NCI-H345 treated with DMSO at 0.1 percent for 48 hours (cell line): ENCODE data around the gene ZDHHC7.

Experiments
- DNase-seq: peaks from one replicate; lab custom pipeline; 2025; ENCODE audit not compliant: unreplicated experiment; lab: John Stamatoyannopoulos, UW

The ZDHHC7 gene

DNA sequence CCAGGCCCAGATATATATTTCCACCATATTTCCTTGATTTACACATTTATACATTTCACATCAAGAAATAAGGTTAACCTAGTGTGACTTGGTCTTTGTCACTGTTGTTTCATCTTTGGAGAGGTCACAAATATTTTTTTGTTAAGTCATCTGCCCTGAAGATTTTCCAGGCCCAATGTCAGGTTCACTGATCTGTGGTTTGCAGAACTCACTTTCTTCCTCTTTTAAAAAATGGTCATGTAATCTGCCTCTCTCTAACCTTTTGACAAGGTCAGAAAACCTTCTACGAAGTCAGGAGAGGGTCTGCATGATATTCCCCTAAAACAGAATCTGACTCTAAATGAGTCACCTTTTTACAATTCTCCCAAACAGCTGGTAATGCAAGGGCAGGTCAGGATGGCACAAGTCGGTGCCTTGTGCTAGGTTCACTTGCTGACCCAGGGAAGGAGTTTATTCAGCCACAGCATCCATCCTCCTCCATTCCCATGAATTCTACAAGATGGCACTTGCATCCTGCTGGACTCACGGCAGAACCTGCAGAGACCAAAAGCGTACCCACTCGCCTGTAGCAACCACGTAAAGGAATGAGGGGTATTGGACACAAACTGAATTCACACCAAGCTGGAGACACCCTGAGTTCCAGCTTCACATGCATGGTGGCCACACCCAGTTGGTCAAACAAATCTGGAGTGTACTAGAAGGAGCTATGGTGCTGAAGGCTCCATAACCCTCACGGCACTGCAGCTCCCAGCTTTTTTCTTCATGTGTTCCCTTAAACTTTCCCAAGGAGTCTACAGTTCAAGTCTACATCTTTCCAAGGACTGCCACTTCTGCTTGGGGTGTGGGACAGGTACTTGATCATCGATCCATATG is 14.7 kb upstream of the ZDHHC7 start:
- DNase-seq = no peak

- DNase-seq = no peak
Observed at GRCh38 chr16:85019659-85020245, 8.4 kb upstream of the ZDHHC7 start.

DNA sequence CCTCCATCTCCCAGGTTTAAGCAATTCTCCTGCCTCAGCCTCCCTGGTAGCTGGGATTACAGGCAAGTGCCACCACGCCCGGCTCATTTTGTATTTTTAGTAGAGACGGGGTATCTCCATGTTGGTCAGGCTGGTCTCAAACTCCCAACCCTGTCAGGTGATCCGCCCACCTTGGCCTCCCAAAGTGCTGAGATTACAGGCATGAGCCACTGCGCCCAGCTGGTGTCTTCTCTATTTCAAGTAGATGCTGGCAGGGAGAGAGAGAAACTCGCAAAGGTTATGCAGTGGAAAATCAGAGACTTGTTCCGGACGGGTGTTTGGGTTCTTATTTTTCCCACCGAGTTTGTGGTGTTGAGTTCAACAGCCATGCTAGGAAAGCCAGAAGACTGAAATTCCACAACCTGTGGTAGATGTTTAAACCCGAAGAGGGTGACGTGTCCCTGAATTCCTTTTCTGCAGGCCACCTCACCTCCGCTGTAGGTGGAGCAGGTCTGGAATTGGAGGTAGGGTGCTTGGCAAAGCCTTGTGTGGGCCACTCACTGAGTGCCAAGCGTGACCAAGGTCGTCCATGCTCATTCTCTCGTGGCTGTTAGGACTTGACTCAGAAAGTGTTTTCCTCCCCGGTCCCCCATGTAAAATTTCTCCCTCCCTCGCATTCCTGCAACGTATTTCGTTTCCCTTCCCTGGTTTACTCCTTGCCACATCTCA is 7.3 kb upstream of the ZDHHC7 start:
- DNase-seq = no peak

- no peak for DNase-seq
Observed at GRCh38 chr16:85017633-85018032, 6.3 kb upstream of the ZDHHC7 start.

DNA sequence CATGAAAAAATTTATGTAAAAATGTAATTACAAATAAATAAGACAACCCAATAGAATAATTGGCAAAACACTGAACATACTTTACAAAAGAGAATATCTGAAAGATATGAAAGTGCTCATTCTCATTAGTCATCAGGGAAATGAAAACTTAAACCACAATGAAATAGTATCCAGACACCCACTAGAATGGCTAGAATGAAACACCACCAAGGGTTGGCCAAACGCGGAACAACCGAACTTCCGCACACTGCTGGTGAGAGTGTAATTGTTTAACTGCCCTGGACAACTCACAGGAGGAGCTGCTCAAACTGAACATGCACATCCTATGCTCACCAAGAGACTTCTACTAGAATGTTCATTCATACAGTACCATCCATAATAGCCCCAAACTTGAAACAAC is 5.8 kb upstream of the ZDHHC7 start:
- DNase-seq = no peak

DNA sequence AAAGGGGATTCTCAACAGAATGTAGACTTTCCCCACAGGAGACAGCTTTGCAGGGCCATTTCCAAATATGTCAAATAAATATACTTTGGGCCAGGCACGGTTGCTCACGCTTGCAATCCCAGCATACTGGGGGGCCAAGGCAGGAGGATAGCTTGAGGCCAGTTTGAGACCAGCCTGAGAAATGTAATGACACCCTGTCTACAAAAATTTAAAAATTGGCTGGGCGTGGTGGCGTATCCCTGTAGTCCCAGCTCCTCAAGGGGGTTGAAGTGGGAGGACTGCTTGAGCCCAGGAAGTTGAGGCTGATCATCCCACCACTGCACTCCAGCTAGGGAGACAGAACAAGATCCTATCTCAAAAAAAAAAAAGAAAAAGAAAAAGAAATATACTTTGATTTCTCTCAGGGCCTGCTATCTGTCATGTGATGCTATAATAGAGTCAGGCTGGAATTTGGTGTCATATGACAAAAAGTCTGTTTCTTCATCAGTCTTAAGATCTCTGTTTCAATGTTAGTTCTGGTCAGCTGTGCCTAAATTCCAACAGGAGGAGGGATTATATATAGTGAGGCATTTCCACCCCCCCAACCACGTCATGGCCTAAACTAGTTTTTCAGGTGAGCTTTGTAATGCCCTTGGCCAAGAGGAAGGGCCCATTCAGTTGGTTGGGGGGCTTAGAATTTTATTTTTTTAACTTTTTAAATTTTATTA is 4.3 kb upstream of the ZDHHC7 start:
- DNase-seq = no peak

DNA sequence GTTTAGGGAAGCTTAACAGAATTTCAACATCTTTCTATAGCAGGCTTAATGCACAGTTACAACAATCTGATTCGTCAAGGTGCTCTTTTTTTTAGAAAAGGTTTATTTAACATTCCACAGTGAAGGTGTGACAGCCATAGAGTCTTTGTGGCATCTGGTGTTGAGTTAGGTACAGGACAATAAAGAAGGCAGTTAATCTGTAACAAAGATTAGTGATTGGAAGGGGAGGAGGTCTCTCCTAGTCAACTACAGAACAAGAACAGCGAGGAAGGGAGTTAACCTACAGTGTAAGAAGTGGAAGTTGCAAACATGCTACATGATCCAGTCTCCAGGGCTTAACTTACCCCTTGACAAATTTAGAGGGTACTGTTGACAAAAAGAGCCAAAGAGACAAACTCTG is 3.0 kb upstream of the ZDHHC7 start:
- DNase-seq = no peak

- no peak for DNase-seq
Observed at GRCh38 chr16:85011846-85012284, 530 bp upstream of the ZDHHC7 start.

- no peak for DNase-seq
Observed at GRCh38 chr16:85010446-85010930, 847 bp downstream of the ZDHHC7 start.

DNA sequence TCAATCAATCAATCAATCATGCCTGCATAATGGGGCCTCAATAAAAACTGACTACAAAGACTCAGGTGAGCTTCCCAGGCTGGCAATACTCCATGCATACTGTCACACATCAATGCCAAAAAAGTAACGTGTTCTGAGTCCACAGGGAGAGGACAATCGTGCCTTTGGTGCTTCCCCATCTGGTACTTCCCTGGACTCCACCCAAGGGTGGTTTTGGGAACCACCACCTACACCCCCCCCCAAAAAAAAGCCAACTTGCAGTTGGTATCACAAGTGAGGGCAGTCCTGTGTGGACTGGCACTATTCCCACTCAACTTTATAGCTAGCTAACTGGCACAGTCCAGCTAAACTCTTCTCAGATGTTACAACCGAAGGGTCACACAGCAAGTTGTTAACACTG is 3.1 kb downstream of the ZDHHC7 start:
- DNase-seq = no peak

GRCh38 chr16:85007496-85008214 is 3.7 kb downstream of the ZDHHC7 start:
- DNase-seq = no peak

GRCh38 chr16:85006639-85007038 is 4.7 kb downstream of the ZDHHC7 start:
- DNase-seq = no peak

DNA sequence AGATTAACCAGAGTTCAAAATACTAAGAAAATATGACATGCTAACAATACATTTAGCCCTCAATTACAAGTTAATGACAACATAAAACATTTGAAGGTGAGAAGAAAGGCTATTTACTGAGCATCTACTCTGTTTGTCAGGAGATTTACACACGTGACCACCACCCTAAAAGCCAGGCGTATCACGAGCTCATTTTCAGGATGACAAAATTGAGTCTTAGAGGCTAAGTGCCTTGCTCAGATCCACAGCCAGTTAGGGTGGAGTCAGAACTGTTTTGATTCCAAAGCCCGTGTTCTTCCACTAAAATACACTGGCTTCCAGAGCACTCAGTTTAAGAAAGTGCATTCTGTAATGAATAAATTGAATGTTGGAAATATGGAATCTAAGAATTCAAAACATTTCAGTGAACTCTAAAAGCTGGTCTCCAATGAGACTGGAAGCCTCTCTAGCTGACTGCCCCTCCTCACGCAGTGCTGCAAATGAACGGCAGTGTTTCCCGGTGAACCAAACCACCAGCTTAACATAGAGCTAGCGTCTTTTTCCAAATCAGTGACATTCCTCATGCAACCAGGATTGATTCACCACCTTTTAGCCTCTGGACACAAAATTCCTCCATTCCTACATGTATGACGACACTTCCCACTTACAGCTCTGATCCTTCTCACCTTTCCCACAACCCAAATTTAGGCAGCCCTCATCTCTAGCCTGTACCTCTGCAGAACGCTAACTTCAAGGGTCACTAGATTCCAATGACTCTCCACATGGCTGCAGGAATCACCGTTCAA is 5.9 kb downstream of the ZDHHC7 start:
- DNase-seq = no peak

- DNase-seq = no peak
Observed at GRCh38 chr16:85004587-85005205, 6.6 kb downstream of the ZDHHC7 start.

- DNase-seq = no peak
Observed at GRCh38 chr16:85003725-85004586, 7.4 kb downstream of the ZDHHC7 start.

DNA sequence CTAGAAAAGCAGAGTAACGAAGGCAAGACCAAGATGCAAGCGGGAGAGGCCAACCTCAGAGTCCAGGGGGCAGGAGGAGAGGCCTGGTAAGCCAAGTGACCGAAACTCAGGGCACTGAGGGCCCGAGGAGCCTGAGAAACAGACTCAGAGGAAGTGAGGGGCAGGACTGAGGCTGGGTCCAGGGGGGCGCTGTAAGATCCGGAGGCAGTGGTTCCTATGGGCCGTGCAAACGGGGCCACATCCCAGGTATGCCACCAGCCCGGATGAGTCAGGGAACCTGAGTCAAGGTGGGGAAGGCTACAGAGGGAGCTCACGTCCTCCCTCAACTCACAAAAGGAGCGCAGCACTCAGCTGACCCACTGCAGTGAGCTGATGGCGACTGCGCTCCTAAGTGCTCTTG is 8.3 kb downstream of the ZDHHC7 start:
- no peak for DNase-seq

- DNase-seq = no peak
Observed at GRCh38 chr16:85002608-85003007, 8.7 kb downstream of the ZDHHC7 start.

GRCh38 chr16:85002099-85002541 is 9.2 kb downstream of the ZDHHC7 start:
- DNase-seq = no peak
